GM18861 (cell line): ENCODE data around the gene UGT1A3.
"Not testable (repeated sequence)": the region's sequence is repeated elsewhere in the genome, so short reads cannot be mapped to it uniquely, and the experiment has no call there.

Experiments used
- ATAC-seq: cut with Tn5 transposase; IDR thresholded peaks from one replicate; pipeline ENCODE4 v1.9.1; 2021; ENCODE audit not compliant: unreplicated experiment

UGT1A3 gene

DNA sequence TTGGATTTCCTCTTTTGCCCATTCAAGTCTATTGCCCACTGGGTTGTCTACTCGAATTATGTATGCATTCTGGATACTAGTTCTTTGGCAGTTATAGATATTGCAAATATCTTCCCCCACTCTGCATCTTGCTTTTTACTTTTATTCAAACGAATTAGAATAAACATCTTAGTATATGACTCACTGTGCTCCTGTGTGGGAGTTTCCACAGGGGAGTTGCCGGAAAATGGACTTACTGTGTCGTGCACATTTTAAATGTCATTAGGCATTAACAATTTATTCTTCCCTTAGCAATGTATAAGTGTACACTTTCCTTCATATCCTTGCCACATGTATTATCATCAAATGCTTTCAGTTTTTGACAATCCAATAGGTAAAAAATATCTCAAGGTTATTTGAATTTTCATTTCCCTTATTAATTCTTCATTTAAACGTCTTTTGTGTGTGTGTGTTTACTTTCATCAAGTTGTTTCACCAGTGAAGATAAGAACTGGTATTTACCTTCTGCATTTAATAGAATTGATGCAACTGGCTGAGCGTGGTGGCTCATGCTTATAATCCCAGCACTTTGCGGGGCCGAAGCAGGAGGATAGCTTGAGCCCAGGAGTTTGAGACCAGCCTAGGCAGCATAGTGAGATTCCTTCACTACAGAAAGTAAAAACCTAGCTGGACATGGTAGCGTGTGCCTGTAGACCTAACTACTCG lies 20.8 kb upstream of the UGT1A3 start:
- ATAC-seq: no peak

DNA sequence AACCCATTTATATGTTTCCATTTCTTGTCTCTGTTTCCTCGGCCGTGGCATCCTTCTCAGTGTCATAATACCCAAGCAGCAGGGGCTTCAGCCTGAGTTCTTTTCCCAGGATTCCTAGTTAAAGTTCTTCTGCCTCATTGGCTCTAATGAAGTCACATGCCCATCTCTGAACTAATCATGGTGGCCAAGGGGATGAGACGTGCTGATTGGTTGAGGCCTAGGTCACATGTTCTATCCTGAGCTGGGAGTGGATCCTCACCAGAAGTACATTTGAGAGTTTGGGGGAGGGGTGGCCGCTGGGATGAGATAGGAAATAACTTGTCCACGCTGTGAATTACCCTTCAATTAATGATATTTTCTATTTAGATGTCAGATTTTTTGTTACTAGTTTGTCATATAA lies 19.9 kb upstream of the UGT1A3 start:
- ATAC-seq: no peak

DNA sequence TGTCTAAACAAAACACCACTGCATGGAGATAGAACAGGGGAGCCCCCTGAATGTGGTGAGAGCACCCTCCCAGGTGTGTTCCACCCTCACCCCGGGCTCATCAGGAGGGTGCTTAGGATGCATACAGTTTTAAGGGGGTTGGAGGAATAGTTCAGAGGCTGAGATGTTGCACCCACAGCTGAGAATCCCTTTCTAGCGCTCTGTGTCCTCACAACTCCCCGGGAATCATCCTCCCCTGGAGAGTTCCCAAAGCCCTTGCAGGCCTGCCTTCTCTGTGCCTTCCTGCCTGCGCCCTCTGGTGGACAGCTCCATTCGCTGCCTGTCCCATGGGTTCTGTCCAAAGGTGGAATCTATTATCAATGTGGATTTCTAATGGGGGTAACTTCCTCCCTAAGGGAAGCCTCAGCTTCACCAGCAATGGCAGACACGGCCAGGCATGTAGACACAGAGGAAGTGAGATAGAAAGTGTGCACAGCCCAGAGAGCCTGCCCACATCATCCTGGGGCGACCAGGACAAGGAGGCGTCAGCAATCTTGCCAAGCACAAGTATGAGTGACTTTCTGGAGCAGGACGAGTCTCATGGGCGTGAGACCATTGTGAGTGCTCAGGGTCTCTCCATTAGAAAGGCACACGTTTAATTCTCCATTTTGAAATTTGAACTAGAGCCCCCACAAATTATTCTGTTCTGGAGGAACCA lies 17.4 kb upstream of the UGT1A3 start:
- ATAC-seq: no peak

DNA sequence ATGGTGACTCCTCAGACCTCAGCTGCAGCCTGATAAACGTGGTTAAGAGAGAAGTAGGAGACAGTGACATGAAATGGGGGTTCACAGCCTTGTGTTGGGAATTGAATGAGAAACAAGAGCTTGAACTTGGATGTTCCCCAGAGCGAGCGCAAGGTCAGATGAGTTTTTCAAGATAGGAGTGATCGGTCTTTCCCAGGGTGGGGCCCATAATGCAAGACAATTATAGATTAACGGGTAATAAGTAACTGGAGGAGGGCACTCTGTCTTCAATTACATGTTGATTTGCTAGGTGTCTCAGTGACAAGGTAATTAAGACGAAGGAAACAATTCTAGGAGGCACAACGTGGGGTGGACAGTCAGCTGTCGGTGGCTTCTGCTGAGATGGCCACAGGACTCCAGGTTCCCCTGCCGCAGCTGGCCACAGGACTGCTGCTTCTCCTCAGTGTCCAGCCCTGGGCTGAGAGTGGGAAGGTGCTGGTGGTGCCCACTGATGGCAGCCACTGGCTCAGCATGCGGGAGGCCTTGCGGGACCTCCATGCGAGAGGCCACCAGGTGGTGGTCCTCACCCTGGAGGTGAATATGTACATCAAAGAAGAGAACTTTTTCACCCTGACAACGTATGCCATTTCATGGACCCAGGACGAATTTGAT lies 16.1 kb upstream of the UGT1A3 start, which contains the start of gene UGT1A5:
TSS of gene UGT1A5 (plus strand) at position 297 of the 651 bp plus-strand sequence. CDS start at position 382, 85 bp downstream.
- no peak for ATAC-seq

DNA sequence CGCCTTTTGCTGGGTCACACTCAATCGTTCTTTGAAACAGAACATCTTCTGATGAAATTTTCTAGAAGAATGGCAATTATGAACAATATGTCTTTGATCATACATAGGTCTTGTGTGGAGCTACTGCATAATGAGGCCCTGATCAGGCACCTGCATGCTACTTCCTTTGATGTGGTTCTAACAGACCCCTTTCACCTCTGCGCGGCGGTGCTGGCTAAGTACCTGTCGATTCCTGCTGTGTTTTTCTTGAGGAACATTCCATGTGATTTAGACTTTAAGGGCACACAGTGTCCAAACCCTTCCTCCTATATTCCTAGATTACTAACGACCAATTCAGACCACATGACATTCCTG lies 15.6 kb upstream of the UGT1A3 start:
- ATAC-seq: no peak

DNA sequence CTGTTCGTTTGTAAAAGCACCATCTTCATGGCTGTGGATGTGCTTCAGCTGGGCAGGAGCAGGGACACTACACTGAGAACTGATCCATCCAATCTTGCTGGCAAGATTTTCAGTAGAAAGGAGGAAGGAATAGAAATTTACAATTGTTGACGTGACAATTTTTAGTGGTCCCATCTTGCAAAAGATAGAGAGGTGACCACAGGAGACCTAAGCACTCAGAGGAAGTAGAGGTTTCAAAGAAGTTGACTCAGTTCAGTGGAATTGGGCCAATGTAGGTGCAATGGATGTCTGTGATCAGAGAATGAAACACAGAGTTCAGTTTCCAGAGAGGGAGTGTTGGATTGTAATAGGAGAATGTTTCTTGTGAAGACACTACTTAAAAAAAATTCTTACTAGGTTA lies 14.7 kb upstream of the UGT1A3 start:
- ATAC-seq: no peak

DNA sequence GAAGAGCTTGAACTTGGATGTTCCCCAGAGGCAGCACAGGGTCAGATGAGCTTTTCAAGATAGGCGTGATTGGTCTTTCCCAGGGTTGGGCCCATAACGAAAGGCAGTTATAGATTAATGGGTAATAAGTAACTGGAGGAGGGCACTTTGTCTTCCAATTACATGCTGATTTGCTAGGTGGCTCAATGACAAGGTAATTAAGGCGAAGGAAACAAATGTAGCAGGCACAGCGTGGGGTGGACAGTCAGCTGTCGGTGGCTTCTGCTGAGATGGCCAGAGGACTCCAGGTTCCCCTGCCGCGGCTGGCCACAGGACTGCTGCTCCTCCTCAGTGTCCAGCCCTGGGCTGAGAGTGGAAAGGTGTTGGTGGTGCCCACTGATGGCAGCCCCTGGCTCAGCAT lies 10.3 kb upstream of the UGT1A3 start, which contains the start of gene UGT1A4:
TSS of gene UGT1A4 (plus strand) at position 185 of the 400 bp plus-strand sequence. CDS start at position 270, 85 bp downstream.
- no peak for ATAC-seq

DNA sequence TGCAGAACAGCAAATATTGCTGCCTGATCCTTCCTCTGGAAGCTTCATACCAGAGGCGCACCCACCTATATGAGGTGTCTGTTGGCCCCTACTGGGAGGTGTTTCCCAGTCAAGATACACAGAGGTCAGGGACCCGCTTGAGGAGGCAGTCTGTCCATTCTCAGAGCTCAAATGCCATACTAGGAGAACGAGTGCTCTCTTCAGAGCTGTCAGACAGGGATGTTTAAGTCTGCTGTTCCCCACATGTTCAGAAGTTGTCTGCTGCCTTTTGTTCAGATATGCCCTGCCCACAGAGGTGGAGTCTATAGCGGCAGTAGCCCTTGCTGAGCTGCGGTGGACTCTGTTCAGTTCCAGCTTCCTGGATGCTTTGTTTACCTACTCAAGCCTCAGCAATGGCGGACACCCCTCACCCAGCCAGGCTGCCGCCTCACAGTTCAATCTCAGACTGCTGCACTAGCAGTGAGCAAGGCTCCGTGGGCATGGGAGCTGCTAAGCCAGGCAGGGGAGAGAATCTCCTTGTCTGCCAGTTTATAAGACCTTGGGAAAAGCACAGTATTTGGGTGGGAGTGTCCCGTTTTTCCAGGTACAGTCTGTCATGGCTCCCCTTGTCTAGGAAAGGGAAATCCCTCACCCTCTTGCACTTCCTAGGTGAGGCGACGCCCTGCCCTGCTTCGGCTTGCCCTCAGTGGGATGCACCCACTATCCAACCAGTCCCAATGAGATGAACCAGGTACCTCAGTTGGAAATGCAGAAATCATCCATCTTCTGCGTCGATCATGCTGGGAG lies 8.2 kb downstream of the UGT1A3 start:
- ATAC-seq: not testable (repeated sequence)

DNA sequence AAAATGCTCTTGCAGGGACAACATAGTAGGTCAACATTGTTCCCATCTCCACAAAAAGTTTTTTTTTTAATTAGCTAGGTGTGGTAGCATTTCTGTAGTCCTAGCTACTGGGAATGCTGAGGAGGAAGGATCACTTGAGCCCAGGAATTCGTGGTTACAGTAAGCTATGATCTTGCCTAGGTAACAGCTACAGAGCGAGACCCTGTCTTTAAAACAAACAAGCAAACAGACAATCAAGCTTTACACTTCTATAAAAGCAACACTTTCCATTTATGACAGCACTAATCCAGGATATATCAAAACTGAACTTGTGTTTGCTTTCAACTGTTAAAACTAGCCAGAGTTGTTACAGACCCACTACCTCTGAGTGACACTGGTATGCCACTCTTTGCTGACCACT lies 12.0 kb downstream of the UGT1A3 start:
- ATAC-seq: no peak

DNA sequence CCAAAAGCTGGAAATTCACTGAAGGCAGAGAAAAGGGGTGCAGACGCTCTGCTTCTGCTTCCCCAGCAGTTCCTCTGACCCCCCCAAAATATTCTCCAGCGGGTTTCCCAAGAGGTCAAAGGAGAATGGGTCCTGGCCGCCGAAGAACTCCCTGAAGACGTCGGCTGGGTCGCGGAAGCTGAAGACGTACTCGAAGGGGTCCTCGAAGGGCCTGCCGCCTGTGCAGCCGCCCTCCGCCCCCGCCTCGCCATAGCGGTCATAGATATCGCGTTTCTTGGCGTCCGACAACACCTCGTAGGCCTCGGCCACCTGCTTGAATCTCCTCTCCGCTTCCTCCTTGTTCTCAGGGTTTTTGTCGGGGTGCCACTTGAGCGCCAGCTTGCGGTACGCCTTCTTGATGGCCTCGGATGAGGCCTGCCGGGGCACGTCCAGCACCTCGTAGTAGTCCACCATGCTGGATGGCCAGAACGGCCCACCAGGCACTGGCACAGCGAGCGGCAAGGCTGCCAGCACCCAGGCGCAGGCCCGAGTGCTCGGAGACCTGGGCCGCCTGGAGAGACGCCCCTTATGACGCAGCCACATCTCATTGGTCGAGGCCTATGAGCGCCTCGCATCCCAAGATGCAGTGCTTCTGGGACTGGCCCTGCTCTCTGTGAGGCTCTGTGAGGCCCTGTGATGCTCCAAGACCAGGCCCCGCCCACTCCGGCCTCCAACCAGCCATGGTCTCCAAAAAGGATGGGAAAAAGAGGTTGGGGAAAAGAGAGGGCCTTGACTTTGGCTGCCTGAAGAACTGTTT lies 14.8 kb downstream of the UGT1A3 start:
- ATAC-seq: no peak

DNA sequence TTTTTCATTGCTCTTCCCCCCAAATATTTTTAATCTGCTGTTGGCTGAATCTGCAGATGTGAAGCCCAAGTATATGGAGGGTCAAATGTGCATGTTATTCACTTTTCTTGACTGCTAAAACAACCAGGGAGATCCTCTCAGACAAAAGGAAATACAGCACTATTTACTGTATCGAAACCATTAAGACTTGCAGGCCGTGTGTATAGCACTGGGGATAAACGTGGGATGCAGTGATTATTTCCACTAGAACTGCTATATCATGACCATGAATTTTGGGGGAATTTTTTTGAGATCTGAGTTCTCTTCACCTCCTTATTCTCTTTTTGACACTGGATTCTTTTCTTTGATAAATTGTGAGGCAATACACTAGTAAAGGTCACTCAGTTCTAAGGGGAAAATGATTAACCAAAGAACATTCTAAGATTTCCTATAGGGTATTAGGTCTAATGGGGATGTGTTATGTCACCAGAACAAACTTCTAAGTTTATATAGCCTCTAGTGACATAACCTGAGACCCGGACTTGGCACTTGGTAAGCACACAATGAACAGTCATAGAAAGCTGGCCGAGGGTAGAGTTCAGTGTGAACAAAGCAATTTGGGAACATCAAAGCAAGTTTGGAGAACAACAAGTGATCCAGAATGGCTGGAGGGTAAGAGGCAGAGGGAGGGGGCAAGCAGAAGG lies 16.4 kb downstream of the UGT1A3 start:
- ATAC-seq: no peak

DNA sequence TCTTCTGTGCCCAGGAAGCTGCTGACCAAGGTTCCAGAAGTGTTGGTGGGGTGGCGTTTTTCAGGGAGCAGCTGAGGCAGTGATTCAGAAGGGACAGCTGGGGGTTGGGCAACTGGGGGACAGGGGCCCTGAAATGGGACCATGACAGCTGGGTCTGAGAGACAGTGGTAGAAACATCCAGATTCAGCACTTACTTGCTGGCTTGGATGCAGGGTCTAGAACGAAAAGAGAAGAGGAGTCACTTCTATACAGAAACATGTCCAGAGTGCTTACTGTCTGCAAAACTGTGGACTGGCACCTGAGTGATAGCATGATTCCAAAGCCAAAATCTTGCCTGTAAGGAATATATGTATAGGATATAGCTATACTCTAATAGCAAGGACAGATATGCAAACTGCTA lies 17.0 kb downstream of the UGT1A3 start:
- ATAC-seq: not testable (repeated sequence)

DNA sequence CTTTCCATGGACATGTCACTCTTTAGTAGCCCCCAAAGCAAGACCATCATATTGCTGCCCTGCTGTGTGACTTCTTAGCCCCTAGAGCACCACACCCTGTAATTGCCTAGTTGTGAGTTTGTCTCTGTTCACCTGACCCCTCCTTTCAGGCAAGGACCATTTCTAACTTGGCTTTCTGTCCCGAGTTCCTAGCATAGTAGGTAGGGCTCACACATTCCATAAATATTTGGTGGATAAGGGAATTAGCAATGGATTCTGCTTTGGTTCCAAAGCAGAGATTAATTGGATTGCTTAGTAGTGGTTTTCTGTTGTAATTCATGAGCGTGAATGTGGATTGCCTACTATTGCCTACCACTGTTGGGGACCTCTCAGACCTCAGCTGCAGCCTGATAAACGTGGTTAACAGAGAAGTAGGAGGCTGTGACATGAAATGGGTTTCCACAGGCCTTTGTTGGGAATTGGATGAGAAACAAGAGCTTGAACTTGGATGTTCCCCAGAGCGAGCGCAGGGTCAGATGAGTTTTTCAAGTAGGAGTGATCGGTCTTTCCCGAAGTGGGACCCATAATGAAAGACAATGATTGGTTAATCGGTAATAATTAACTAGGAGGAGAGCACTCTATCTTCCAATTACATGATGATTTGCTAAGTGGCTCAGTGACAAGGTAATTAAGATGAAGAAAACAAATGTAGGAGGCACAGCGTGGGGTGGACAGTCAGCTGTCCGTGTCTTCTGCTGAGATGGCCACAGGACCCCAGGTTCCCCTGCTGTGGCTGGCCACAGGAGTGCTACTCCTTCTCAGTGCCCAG lies 17.8 kb downstream of the UGT1A3 start:
- no peak for ATAC-seq

DNA sequence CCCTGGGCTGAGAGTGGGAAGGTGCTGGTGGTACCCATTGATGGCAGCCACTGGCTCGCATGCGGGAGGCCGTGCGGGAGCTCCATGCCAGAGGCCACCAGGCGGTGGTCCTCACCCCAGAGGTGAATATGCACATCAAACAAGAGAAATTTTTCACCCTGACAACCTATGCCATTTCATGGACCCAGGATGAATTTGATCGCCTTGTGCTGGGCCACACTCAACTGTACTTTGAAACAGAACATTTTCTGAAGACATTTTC lies 18.4 kb downstream of the UGT1A3 start:
- ATAC-seq: no peak

DNA sequence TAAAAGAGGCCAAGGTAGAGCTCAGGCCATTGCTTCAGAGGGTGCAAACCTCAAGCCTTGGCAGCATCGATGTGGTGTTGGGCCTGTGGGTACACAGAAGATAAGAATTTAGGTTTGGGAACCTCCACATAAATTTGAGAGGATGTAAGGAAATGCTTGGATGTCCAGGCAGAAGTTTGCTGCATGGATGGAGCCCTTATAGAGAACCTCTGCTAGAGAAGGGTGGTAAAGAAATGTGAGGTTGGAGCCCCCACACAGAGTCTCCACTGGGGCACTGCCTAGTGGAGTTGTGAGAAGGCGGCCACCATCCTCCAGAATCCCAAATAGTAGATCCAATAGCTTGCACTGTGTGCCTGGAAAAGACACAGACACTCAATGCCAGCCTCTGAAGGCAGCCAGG lies 21.8 kb downstream of the UGT1A3 start:
- ATAC-seq: not testable (repeated sequence)

DNA sequence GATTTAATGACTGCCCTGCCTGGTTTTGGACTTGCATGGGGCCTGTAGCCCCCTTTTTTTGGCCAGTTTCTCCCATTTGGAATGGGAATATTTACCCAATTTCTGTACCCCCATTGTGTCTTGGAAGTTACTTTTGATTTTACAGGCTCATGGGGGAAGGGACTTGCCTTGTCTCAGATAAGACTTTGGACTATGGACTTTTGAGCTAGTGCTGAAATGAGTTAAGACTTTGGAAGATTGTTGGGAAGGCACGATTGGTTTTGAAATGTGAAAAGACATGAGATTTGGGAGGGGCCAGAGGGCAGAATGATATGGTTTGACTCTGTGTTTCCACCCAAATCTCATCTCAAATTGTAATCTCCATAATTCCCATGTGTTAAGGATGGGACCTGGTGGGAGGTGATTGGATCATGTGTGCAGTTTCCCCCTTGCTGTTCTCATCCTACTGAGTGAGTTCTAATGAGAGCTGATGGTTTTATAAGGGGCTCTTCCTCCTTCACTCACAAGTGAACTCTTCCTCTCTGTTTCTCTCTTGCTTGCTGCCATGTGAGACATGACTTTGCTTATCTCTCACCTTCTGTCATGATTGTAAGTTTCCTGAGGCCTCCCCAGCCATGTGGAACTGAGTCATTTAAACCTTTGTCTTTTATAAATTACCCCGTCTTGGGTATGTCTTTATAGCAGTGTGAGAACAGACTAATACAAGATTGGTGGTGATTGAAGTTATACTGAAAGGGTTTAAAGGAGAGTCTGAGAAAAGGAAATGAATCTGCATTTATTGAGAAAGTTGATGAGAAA lies 22.6 kb downstream of the UGT1A3 start:
- not testable (repeated sequence) for ATAC-seq

DNA sequence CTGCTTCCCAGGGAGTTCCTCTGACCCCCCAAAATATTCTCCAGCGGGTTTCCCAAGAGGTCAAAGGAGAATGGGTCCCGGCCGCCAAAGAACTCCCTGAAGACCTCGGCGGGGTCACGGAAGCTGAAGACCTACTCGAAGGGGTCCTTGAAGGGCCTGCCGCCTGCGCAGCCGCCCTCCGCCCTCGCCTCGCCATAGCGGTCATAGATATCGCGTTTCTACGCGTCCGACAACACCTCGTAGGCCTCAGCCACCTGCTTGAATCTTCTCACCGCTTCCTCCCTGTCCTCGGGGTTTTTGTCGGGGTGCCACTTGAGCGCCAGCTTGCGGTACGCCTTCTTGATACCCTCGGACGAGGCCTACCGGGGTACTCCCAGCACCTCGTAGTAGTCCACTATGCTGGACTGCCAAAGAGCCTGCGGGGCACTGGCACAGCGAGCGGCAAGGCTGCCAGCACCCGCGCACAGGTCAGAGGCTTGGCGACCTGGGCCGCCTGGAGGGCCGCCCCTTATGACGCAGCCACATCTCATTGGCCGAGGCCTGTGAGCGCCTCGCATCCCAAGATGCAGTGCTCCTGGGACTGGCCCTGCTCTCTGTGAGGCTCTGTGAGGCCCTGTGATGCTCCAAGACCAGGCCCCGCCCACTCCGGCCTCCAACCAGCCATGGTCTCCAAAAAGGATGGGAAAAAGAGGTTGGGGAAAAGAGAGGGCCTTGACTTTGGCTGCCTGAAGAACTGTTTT lies 26.2 kb downstream of the UGT1A3 start:
- no peak for ATAC-seq
